GM18499 (cell line): ENCODE results near the gene RNF144A.

Source experiments
- ATAC-seq: cut with Tn5 transposase; IDR thresholded peaks from one replicate; pipeline ENCODE4 v1.9.1; 2021; ENCODE audit warnings: moderate number of reproducible peaks; ENCODE audit not compliant: insufficient read depth, unreplicated experiment

RNF144A gene

GRCh38 chr2:6906165-6906741 is 11.0 kb upstream of the RNF144A start:
- ATAC-seq = no peak

- ATAC-seq = no peak
These were observed 8.9 kb upstream of the RNF144A start for GRCh38 chr2:6908291-6908690.

GRCh38 chr2:6909431-6910385 is 7.5 kb upstream of the RNF144A start:
- peak; percentile 97 for ATAC-seq

GRCh38 chr2:6911721-6912120 is 5.5 kb upstream of the RNF144A start:
- no peak for ATAC-seq

- ATAC-seq = no peak
These were observed 3.6 kb upstream of the RNF144A start for GRCh38 chr2:6913415-6914157.

- ATAC-seq = no peak
These were observed 2.4 kb upstream of the RNF144A start for GRCh38 chr2:6914828-6915227.

- ATAC-seq = no peak
These were observed 1.8 kb upstream of the RNF144A start for GRCh38 chr2:6915399-6915798.

- ATAC-seq = no peak
These were observed 988 bp upstream of the RNF144A start for GRCh38 chr2:6916224-6916623.

GRCh38 chr2:6916736-6917070 is 509 bp upstream of the RNF144A start:
- ATAC-seq = no peak

- ATAC-seq = peak; percentile 17
These were observed 679 bp downstream of the RNF144A start for GRCh38 chr2:6917761-6918421.

GRCh38 chr2:6919901-6920742 is 2.9 kb downstream of the RNF144A start:
- ATAC-seq = no peak

GRCh38 chr2:6920743-6921064 is 3.5 kb downstream of the RNF144A start:
- ATAC-seq = no peak

- no peak for ATAC-seq
These were observed 4.2 kb downstream of the RNF144A start for GRCh38 chr2:6921321-6921922.

- ATAC-seq = no peak
These were observed 5.0 kb downstream of the RNF144A start for GRCh38 chr2:6922201-6922656.

- ATAC-seq = no peak
These were observed 6.1 kb downstream of the RNF144A start for GRCh38 chr2:6923319-6923718.

- no peak for ATAC-seq
These were observed 7.1 kb downstream of the RNF144A start for GRCh38 chr2:6924101-6924923.

GRCh38 chr2:6924924-6925409 is 7.8 kb downstream of the RNF144A start:
- no peak for ATAC-seq

GRCh38 chr2:6926071-6926732 is 9.0 kb downstream of the RNF144A start:
- no peak for ATAC-seq
